Right lobe of liver (tissue), 6 donors: Measurements from ENCODE around the gene IGSF22. TPM values are rescaled to one million over a fixed set of nuclear protein-coding genes. Genes with fewer than 3 reads are reported as not detected.

Experiments used
- ATAC-seq, 4 donors: fragments of 200-7000 bp; cut with Tn5 transposase; one replicate each; pipeline ENCODE4 v1.9.1; 2020; ENCODE audit warnings: mild to moderate bottlenecking in 4 of 4, moderate library complexity in 4 of 4
- DNase-seq, 3 donors: peaks; one replicate each; pipeline ENCODE4 v3.0.0-alpha.2; 2020
- H3K27ac ChIP-seq, 3 donors: fragments of 200-600 bp; one replicate each; pipeline ENCODE4 v1.8.0; 2022
- H3K27me3 ChIP-seq, 2 donors: fragments of 200-600 bp; one replicate each; pipeline ENCODE4 v1.8.0; 2022
- H3K36me3 ChIP-seq, 4 donors: fragments of 200-600 bp; sonication (generic) in 1 of 4; one replicate each; pipeline versions ENCODE4 v1.5.1 to v1.8.0; 2017 to 2022; ENCODE audit warnings: control low read depth in 1 of 4
- H3K4me1 ChIP-seq, 4 donors: fragments of 200-600 bp; sonication (generic) in 1 of 4; one replicate each; pipeline versions ENCODE4 v1.5.1 to v1.8.0; 2017 to 2022; ENCODE audit warnings: control low read depth in 1 of 4
- H3K4me3 ChIP-seq, 3 donors: fragments of 200-600 bp; one replicate each; pipeline ENCODE4 v1.8.0; 2022
- H3K9me3 ChIP-seq, 4 donors: fragments of 200-600 bp; sonication (generic) in 1 of 4; one replicate each; pipeline versions ENCODE4 v1.5.1 to v1.8.0; 2017 to 2022; ENCODE audit warnings: control low read depth in 1 of 4
- POLR2A ChIP-seq: fragments of 450-650 bp; IDR thresholded peaks from one replicate; pipeline ENCODE4 v1.6.1; 2017; ENCODE audit warnings: antibody characterized with exemption, mild to moderate bottlenecking
- WGBS: methylation state at CpG from one replicate; pipeline ENCODE4 v1.1.6; 2018; ENCODE audit warnings: low coverage, low lambda C conversion rate; ENCODE audit not compliant: insufficient coverage; ENCODE audit errors: missing lambda C conversion rate; 5-methylcytosine and 5-hydroxymethylcytosine counted together
- intact Hi-C, 2 donors: fragments of 100-400 bp; cut with DNase I; formaldehyde crosslinking; loops; one replicate each; pipeline versions ENCODE4 v1.11.2 to v1.14.1; 2022
- total RNA-seq, 6 experiments: library from RNA; depleted of rRNA in 2 of 6; stranded (reverse); fragments of >200 nt in 2 of 6; fragmentation: NEBNext Ultra II Directional in 3 of 6; extraction: Animal tissue kit (Norgen Biotek cat#: 25700) in 3 of 6; gene quantifications; one replicate each; pipeline versions ENCODE4 v1.1.0 to v1.2.4, GENCODE V29; 2016 to 2023
- TF ChIP-seq, protein P1 (sequence below), 4 donors: fragments of 200-600 bp in 3 of 4; fragments of 450-650 bp in 1 of 4; IDR thresholded peaks; one replicate each; pipeline versions ENCODE4 v1.5.1 to v1.8.0; 2016 to 2022; ENCODE audit warnings: antibody characterized with exemption in 4 of 4, mild to moderate bottlenecking in 2 of 4
- donor health status: DM: no; HTN: yes; CAD: no.
- donor health status: DM: no; HTN: no; CAD: no.
- donor health status: DM: no; HTN: no; CAD: no.
- donor health status: DM: no; HTN: yes; CAD: no.
- donor health status: DM: no; HTN: yes; CAD: no.

The IGSF22 gene
- total RNA-seq, 6 experiments from 2014 or later = 0.04 to 0.32 (median 0.12) TPM; not detected in 3

DNA sequence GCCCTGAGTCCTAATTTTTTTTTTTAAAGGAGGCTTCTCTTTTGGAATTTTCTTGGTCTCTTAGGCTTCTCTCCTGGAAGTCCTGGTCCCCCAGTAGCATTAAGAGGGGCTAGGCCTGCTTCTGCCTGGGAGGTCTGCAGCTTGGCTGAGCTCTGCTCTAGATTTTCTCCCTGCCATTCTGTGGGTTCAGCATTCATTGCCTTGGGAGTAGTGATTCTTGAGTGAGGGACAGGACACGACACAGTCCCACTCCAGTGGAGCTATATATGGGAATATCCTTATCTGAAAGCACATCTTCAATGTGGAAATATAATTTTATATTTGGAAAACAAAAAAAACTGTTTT, 3.7 kb downstream of the IGSF22 start:
- no peak for ATAC-seq
- H3K36me3 ChIP-seq = no peaks in the 10 kb centered on the region
- H3K4me3 ChIP-seq = no peak overlapping the region
- DNase-seq = no peak
- 57% methylated on average over 1 of the region's 1 CpG for WGBS
- H3K27ac ChIP-seq = no peak overlapping the region
- H3K27me3 ChIP-seq = no peaks in the 10 kb centered on the region
- no peak for TF ChIP-seq POLR2A
- TF ChIP-seq, protein P1, sequence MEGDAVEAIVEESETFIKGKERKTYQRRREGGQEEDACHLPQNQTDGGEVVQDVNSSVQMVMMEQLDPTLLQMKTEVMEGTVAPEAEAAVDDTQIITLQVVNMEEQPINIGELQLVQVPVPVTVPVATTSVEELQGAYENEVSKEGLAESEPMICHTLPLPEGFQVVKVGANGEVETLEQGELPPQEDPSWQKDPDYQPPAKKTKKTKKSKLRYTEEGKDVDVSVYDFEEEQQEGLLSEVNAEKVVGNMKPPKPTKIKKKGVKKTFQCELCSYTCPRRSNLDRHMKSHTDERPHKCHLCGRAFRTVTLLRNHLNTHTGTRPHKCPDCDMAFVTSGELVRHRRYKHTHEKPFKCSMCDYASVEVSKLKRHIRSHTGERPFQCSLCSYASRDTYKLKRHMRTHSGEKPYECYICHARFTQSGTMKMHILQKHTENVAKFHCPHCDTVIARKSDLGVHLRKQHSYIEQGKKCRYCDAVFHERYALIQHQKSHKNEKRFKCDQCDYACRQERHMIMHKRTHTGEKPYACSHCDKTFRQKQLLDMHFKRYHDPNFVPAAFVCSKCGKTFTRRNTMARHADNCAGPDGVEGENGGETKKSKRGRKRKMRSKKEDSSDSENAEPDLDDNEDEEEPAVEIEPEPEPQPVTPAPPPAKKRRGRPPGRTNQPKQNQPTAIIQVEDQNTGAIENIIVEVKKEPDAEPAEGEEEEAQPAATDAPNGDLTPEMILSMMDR (IDR thresholded peaks at IDR 0.05) = peak in 2 of 4 donors; percentile 2 to 16
- peaks cover 0 to 8% (median 0%) of the 10 kb centered on the region in 4 donors for H3K4me1 ChIP-seq
- intact Hi-C loops = no loop called here
- H3K9me3 ChIP-seq = no peaks in the 10 kb centered on the region

GRCh38 chr11:18721561-18722292, 4.3 kb downstream of the IGSF22 start:
- intact Hi-C loops = no loop called here
- WGBS = 4% methylated on average over 20 of the region's 36 CpGs

DNA sequence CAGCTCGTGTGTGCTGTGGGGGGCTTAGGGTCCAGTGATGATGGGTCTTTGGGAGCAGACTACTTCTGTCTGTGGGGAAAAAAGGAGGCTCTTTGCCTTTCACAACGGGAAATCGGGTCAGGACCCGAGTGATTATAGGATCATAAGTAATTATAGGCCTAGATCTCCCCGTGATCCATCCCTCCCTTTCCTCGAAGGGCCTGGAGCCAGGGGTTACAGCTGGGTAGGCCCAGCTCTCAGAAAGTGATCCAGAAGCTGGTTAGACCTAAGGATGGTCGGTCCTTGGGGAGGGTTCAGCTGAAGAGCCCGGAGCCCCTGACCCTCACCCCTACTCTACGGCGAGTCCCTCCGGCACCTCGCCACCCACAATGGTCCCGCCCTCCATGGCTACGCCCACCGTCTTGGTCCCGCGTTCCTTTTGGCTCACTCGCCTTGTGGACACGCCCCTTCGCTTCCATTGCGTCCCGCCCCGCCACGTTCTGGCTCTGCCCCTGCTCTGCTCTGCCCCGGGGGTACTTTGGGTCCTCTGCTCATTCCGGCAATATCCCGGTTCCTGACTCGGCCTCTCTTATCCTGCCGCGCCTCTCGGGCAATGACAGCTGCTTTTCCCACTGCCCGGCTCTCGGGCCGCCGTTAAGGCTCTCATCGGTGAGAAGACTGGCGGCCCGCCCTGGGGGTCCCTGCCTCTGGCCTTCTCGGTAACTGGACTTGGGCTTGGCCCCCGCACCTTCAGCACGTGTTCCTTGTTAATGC, 5.0 kb downstream of the IGSF22 start:
- peak; percentile 66 to 76 (median 74) for DNase-seq
- Histone ChIP-seq H3K4me3 (peak overlapping the region; percentile 19 to 54 (median 41)), H3K36me3 (no peaks in the 10 kb centered on the region), H3K27me3 (no peaks in the 10 kb centered on the region), H3K9me3 (no peaks in the 10 kb centered on the region), H3K4me1 (peaks cover 0 to 8% (median 0%) of the 10 kb centered on the region in 4 donors), H3K27ac (peak overlapping the region in 1 of 3 donors; percentile 4)
- TF ChIP-seq, protein P1 (IDR thresholded peaks at IDR 0.05) = no peak
- TF ChIP-seq POLR2A = no peak
- WGBS = 13% methylated on average over 20 of the region's 41 CpGs
- ATAC-seq = peak; percentile 78 to 90 (median 84)
- intact Hi-C loops = no loop called here

More at GRCh38 chr11:18721561-18722292, 4.3 kb downstream of the IGSF22 start:
- no peaks in the 10 kb centered on the region for H3K27me3 ChIP-seq
- no peaks in the 10 kb centered on the region for H3K36me3 ChIP-seq
- peak in 1 of 3 donors; percentile 63 for DNase-seq
- H3K27ac ChIP-seq = peak overlapping the region in 1 of 3 donors; percentile 4
- peak overlapping the region; percentile 19 to 54 (median 41) for H3K4me3 ChIP-seq
- no peaks in the 10 kb centered on the region for H3K9me3 ChIP-seq
- peaks cover 0 to 8% (median 0%) of the 10 kb centered on the region in 4 donors for H3K4me1 ChIP-seq
- TF ChIP-seq, protein P1 (IDR thresholded peaks at IDR 0.05) = peak; percentile 55 to 68 (median 62)
- no peak for TF ChIP-seq POLR2A
- peak; percentile 70 to 81 (median 80) for ATAC-seq

DNA sequence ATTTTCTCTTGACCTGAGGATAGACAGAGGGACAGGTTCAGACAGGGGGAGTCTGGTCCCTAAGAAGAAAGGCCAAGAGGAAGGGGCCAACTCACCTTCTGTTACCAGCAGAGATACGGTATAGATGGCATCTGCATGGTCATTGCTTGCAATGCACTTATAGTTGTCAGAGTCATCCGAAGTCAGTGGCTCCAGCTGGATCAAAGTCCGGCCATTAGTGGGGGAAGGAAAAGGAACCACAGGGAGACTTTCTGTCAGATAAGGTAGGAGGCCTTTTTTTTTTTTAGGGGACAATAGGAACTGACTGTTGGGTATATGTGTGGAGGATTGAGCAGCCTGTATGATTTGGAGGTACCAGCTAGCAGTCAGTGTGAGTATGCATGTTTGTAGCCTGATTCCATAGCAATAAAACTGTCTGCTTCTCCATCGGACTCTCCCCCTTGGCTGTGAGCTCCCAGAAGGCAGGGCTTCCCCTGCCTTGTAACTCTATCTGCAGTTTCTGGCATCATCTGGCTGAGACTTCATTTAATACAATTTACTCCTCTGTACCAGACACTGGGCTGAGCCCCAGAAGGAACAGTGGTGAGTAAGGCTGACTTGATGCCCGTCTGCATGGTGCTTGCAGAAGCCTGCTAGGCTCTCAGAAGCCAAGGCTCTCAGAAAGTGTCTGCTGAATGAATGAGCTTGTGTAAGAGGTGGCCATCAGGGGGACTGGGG, 5.7 kb downstream of the IGSF22 start:
- Histone ChIP-seq H3K36me3 (no peaks in the 10 kb centered on the region), H3K27ac (no peak overlapping the region), H3K4me3 (no peak overlapping the region), H3K4me1 (peaks cover 0 to 8% (median 0%) of the 10 kb centered on the region in 4 donors), H3K27me3 (no peaks in the 10 kb centered on the region), H3K9me3 (no peaks in the 10 kb centered on the region)
- TF ChIP-seq, protein P1 (IDR thresholded peaks at IDR 0.05) = no peak
- no peak for TF ChIP-seq POLR2A
- intact Hi-C loops = no loop called here
- ATAC-seq (no peak), DNase-seq (no peak)
- WGBS = 81% methylated on average over 4 of the region's 5 CpGs
